GM18499 (cell line): Measurements from ENCODE around the gene RBM33.

Experiments used
- ATAC-seq: cut with Tn5 transposase; IDR thresholded peaks from one replicate; pipeline ENCODE4 v1.9.1; 2021; ENCODE audit warnings: moderate number of reproducible peaks; ENCODE audit not compliant: insufficient read depth, unreplicated experiment

Gene RBM33

DNA sequence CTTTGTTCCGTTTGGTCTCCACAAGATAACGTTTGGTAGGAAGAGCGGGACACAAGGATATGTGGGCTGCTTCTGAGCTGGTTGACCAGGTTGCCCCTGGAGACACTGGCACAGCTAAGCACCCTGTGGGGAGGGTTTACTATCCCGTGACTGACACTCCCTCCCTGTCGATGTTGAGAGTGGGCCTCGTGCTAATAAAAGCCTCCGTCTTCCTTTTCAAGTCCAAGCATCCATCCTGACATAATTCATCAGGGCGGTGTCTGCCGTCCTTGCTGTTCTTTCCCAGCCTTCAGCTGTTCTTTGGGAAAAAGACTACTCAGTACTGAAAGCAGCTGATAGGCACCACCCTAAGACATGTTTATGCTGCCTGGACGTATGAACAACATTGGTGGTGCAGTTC lies 118.2 kb downstream of the RBM33 start:
- no peak for ATAC-seq

GRCh38 chr7:155763122-155763521 lies 118.7 kb downstream of the RBM33 start:
- ATAC-seq: no peak

DNA sequence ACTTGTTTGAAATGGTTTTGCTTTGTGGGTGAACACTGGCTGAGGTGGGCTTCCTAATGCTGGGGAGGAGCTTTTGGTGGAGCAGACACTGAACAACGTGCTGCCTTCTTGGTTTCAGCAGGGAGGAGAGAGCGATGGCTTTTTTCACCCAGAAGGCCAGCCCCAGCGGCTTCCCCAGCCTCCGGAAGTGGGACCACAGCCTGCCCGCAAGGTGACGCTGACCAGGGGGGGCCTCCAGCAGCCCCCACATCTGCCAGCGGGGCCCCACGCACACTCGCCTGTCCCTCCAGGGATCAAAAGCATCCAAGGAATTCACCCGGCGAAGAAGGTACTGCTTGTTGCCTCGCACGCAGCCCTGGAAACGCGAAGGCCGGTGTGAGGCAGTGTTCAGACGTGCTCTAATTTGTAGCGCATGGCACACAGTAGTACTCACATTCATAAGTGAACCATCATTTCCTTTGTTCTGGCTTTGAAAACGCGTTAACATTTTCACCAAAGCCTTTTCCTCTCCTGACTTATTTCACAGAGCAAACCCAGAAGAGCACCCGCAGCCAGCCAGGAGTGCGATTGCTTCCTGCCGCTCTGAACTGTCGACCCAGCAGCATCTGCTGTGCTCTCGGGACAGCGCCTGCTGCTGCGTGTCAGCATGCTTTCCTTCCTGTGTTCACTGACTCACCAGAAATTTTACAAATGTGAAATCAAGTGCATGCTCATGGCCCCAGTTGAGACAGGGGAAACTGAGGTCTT lies 119.4 kb downstream of the RBM33 start:
- ATAC-seq: peak; percentile 37

GRCh38 chr7:155764438-155764793 lies 120.0 kb downstream of the RBM33 start:
- ATAC-seq: no peak

GRCh38 chr7:155765458-155765857 lies 121.0 kb downstream of the RBM33 start:
- no peak for ATAC-seq

GRCh38 chr7:155766386-155766785 lies 121.9 kb downstream of the RBM33 start:
- no peak for ATAC-seq

DNA sequence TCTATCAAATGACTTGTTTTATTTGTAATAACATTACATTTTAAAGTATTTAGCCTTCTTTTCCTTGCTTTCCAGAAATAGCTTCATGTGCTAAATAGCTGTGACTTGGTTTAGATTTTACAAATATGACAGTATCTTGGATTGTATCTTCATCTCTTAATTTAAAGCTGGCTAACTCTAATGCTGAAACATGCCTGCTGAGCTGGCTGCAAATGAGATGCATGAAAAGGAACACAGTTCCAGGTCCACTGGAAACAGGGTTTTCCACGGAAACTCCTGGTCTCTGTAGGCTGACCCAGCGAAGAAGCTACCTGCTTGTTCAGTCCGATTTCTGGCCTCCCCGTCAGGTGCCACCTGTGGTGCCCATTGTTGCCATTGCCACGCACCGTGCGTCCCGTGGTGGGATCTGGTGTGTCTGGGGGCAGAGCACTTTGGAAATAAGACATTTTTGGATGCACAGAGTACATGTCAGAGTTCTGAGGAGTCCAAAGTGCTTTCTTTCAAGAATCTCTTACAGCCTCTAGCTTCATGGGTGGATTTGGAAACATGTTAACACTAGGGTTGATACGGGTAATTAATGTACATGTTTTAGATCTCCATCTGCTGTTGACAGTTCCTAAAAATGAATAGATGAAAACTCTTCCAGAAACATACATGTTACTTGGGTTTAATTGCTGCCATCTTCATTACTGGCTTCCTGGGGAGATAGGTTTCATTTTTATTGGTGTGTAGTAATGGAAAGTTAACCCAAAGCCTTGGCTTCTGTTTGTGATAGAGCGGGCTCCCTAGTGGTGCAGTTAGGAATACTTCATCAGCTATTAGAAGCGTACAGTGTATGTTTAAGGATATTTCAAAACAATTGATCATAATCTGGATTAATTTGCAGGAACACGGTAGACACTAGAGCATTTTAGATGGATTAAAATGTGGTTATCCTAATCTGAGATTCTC lies 122.8 kb downstream of the RBM33 start:
- no peak for ATAC-seq

DNA sequence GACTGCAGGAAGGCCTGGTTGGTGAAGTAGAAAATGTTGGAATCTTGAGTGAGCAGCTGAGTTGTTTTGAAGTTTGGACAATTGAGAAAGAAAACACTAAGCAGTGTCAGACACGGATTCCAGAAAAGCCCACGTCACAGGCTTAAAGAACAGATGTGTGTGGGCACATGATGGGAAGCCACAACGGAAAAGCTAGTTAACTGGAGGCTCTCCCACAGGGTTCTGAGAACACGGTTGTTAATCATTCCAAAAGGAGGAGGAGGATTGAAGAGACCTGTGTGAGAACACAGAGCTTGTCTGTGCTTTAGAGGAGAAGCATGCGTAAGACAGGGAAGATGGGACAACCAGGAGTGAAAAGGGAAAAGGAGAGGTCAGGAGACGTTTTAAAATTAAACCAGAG lies 125.2 kb downstream of the RBM33 start:
- no peak for ATAC-seq

DNA sequence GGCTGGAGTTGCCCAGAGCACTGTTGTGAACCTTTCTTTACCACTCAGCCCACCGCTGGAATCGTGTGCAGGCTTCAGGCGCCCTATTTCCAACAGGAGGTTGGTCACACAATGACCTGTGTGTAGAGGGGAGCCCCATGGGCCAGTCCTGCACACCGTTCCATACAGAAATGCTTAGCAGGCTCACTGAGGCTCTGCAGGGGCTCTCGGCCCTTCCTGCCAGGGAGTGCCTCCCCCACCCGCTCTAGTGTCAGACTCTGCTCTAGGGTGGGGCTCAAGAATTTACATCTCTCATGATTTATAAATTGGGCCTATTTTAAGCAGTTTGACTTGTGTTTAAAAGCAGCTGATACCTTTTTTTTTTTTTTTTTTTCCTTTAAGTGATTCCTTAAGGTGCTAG lies 125.8 kb downstream of the RBM33 start:
- ATAC-seq: no peak

- ATAC-seq: no peak
Measured at GRCh38 chr7:155773531-155773930, 129.1 kb downstream of the RBM33 start.

DNA sequence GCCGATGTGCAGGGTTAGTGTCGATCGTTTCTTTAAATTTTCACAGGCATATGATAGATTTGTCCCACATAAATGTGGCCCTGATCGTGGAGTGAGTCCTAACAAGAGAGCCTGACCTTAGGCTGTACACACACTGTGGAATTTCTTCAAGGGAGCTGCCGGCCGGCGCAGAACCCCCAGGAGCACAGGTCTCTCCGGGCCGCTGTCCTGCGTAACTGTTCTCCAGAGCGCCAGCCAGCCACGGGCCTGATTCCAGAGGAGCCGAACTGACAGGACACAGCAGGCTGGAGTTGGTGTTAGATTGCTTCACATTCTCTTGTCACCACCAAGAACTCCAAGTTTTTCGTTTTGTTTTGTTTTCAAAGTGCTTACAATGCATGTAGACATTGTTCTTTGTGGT lies 130.5 kb downstream of the RBM33 start:
- no peak for ATAC-seq

- ATAC-seq: no peak
Measured at GRCh38 chr7:155775691-155776090, 131.2 kb downstream of the RBM33 start.

GRCh38 chr7:155776606-155777005 lies 132.1 kb downstream of the RBM33 start:
- no peak for ATAC-seq

DNA sequence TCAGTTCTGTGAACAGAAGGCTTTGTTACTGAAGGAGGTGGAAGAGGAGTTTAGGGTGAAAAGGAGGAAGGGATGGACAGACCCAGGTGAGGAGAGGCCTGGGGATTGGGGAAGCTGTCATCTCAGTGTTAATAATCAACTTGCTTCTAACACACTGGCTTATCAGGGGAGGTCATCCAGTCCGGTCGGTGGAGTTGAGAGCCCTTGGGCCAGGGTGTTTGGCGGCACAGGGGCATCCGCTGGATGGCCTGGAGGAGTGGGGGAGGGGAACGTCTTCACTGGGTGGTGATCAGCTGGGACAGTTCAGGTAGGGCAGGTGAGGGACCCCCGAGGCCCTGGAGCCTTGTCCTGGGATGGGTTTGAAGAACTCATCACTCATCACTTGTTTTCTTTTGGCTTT lies 133.9 kb downstream of the RBM33 start:
- ATAC-seq: no peak

DNA sequence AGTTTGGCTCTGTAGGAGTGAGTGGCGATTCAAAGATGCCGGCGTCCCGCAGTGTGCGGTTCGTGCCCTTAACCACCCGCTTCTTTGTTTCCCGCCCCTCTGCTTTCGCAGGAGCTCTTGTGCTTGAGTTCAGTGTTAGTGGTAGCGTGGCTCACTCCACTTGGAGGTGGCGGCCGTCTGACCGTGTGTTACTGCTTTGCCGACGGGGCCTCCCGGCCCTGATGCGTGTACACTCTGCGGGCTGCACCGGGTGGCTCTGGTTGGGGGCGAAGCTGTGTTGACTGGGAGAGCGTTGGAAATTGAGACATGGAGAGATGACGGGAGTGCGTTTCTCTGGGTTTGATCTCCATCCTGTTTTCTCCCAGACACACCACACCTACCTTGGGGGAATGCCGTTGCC lies 136.4 kb downstream of the RBM33 start:
- no peak for ATAC-seq

DNA sequence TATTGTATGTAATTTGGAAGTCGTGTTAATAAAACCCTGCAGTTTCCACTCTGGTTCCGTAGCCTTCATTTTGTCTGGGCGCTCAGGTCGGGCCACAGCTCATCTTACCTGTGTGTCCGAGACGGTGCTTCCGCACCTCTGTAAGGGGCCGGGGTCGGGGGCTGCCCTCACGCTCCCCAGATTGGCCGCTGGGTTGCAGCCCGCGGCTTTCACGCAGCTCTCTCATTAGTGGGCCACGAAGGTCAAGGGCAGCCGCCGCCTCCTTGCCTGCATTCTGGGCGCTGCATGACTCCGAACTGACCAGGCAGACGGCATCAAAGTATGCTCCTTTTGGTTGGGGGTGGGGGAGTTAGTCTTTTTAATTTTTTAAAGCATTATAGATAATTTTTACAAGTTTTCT lies 137.0 kb downstream of the RBM33 start:
- no peak for ATAC-seq

DNA sequence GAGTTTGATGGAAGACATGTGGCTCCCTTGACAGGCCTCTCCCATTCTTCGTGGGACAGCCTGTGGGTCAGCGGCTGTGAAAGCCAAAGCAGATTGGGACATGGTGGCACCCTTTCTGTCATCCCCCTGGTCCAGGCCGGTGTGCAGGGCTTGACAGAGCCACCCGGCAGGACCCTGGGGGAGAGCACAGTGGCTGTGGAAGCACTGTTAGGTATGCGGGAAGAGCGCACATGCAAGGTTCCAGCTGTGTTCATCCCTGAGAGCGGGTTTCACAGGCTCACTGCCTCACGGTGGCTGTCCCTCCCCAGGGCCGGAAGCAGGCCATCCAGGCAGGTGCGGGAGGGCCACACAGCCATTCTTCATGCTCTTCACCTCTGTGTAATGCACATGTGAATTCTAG lies 138.0 kb downstream of the RBM33 start:
- no peak for ATAC-seq

GRCh38 chr7:155785536-155785935 lies 141.1 kb downstream of the RBM33 start:
- ATAC-seq: no peak

GRCh38 chr7:155786491-155786890 lies 142.0 kb downstream of the RBM33 start:
- no peak for ATAC-seq

DNA sequence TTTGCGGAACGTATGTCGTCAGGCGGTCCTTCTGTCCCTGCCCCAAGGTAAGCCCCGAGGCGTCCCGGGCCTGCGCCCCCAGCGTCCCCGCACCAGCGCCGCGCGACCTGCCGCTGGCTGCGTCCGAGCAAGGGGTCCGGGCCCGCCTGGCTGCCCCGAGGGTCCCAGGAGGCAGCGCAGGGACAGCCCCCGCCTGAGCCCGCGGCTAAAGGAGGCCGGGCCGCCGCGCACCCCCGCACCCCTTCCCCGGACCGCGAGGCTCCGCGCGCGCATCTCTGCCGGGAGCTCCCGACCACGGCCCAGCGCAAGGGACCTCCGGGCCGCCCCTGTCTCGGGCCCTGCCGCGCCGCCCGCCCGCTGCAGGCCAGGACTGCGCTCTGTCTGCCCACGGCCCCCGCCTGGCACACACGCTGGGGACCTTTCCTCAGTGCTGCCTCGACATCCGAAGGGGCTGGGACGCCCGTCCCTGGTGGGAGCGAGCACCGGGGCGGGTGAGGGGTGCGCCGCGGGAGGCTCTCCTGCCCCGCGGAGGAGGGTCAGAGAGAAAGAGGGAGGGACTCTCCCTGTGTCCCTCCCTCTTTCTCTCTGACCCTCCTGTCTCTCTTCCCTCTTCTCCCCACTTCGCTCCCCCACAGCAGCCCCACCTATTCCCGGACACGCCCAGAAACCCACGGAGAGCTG lies 142.8 kb downstream of the RBM33 start:
- no peak for ATAC-seq

- no peak for ATAC-seq
Measured at GRCh38 chr7:155788616-155789000, 144.1 kb downstream of the RBM33 start.
